ENCODE results near the gene CDH2.
A peak's percentile ranks its signal among the peaks of the same experiment; 100 is the strongest.

CDH2 gene

GRCh38 chr18:28176948-28177827 lies at the start of gene CDH2:
Gene CDH2 (minus strand): TSS chr18:28177130. CDS start chr18:28177022, 108 bp downstream.
- DNase-seq = peak; percentile 81 to 90

- no peak for DNase-seq
Measured at GRCh38 chr18:28212060-28212459, 35.1 kb upstream of the CDH2 start.

GRCh38 chr18:28208712-28209265 lies 31.9 kb upstream of the CDH2 start:
- DNase-seq = peak; percentile 42 to 84

GRCh38 chr18:28208268-28208667 lies 31.3 kb upstream of the CDH2 start:
- no peak for DNase-seq

GRCh38 chr18:28204154-28204553 lies 27.2 kb upstream of the CDH2 start:
- DNase-seq = no peak

GRCh38 chr18:28201056-28201455 lies 24.1 kb upstream of the CDH2 start:
- DNase-seq = no peak

GRCh38 chr18:28198620-28199019 lies 21.7 kb upstream of the CDH2 start:
- no peak for DNase-seq

- no peak for DNase-seq
Measured at GRCh38 chr18:28193177-28193778, 16.3 kb upstream of the CDH2 start.

GRCh38 chr18:28189400-28190239 lies 12.7 kb upstream of the CDH2 start:
- no peak for DNase-seq

GRCh38 chr18:28185121-28185520 lies 8.2 kb upstream of the CDH2 start:
- no peak for DNase-seq

GRCh38 chr18:28183418-28184078 lies 6.6 kb upstream of the CDH2 start:
- DNase-seq = no peak

GRCh38 chr18:28181616-28182015 lies 4.7 kb upstream of the CDH2 start:
- no peak for DNase-seq

GRCh38 chr18:28178720-28179119 lies 1.8 kb upstream of the CDH2 start:
- DNase-seq = no peak

- peak; percentile 79 to 82 for DNase-seq
Measured at GRCh38 chr18:28177828-28178635, 1.1 kb upstream of the CDH2 start.

GRCh38 chr18:28176698-28176947 lies 307 bp downstream of the CDH2 start:
- DNase-seq = peak in 1 of 2 experiments; percentile 44

- DNase-seq = peak; percentile 32 to 49
Measured at GRCh38 chr18:28175930-28176697, 816 bp downstream of the CDH2 start.

- DNase-seq = peak in 1 of 2 experiments; percentile 21
Measured at GRCh38 chr18:28175150-28175929, 1.6 kb downstream of the CDH2 start.

- DNase-seq = no peak
Measured at GRCh38 chr18:28174181-28174905, 2.6 kb downstream of the CDH2 start.

- no peak for DNase-seq
Measured at GRCh38 chr18:28171837-28172236, 5.1 kb downstream of the CDH2 start.

- DNase-seq = no peak
Measured at GRCh38 chr18:28168725-28169124, 8.2 kb downstream of the CDH2 start.

All from NCI-H2081 (cell line).